NB4 (cell line): ENCODE data around the gene PCDHB6.
"Not testable (repeated sequence)": the region's sequence is repeated elsewhere in the genome, so short reads cannot be mapped to it uniquely, and the experiment has no call there.

Source experiments
- DNase-seq: peaks from one replicate; pipeline ENCODE4 v3.0.0; 2010; ENCODE audit warnings: low read depth
- H3K4me3 ChIP-seq: one replicate; pipeline ENCODE4 v1.5.1; 2011; ENCODE audit warnings: mild to moderate bottlenecking, low read depth, low read length, moderate library complexity
- MYC ChIP-seq: IDR thresholded peaks from 2 replicates; pipeline ENCODE4 v1.6.1; 2011; ENCODE audit warnings: low read depth, low read length
- POLR2A ChIP-seq: IDR thresholded peaks from 2 replicates; pipeline ENCODE4 v1.6.1; 2011; ENCODE audit warnings: mild to moderate bottlenecking; ENCODE audit not compliant: insufficient read length; ENCODE audit errors: extremely low read depth
- TF ChIP-seq, protein P1 (sequence below): IDR thresholded peaks from 2 replicates; pipeline ENCODE4 v1.6.1; 2011; ENCODE audit warnings: low read depth, low read length
- TF ChIP-seq, protein P2 (sequence below): IDR thresholded peaks from one replicate; pipeline ENCODE4 v1.5.1; 2012; ENCODE audit warnings: low read depth, low read length

Gene PCDHB6

DNA sequence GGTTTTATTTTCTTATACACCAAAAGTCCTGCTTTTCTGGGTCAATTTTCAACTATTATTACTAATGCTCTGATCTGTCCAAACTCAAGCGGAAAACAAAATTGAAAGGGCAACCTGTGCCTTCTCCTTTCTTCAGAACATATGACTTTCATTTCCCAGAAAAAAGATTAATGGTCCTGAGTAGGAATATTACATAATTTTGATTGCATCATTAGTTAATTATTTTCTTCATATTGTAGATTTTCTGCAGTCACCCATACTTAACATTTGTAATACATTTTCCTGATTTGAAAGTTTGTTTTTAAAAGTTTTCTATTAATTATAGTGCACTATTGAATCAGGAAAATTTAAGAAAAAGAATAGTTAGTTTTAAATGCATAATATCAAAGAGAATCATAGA, 26.1 kb downstream of the PCDHB6 start:
- DNase-seq = no peak
- no peak for TF ChIP-seq MYC
- TF ChIP-seq, protein P1, sequence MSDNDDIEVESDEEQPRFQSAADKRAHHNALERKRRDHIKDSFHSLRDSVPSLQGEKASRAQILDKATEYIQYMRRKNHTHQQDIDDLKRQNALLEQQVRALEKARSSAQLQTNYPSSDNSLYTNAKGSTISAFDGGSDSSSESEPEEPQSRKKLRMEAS = no peak
- no peak for TF ChIP-seq POLR2A
- TF ChIP-seq, protein P2, sequence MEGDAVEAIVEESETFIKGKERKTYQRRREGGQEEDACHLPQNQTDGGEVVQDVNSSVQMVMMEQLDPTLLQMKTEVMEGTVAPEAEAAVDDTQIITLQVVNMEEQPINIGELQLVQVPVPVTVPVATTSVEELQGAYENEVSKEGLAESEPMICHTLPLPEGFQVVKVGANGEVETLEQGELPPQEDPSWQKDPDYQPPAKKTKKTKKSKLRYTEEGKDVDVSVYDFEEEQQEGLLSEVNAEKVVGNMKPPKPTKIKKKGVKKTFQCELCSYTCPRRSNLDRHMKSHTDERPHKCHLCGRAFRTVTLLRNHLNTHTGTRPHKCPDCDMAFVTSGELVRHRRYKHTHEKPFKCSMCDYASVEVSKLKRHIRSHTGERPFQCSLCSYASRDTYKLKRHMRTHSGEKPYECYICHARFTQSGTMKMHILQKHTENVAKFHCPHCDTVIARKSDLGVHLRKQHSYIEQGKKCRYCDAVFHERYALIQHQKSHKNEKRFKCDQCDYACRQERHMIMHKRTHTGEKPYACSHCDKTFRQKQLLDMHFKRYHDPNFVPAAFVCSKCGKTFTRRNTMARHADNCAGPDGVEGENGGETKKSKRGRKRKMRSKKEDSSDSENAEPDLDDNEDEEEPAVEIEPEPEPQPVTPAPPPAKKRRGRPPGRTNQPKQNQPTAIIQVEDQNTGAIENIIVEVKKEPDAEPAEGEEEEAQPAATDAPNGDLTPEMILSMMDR = no peak
- no peak overlapping the region for H3K4me3 ChIP-seq

DNA sequence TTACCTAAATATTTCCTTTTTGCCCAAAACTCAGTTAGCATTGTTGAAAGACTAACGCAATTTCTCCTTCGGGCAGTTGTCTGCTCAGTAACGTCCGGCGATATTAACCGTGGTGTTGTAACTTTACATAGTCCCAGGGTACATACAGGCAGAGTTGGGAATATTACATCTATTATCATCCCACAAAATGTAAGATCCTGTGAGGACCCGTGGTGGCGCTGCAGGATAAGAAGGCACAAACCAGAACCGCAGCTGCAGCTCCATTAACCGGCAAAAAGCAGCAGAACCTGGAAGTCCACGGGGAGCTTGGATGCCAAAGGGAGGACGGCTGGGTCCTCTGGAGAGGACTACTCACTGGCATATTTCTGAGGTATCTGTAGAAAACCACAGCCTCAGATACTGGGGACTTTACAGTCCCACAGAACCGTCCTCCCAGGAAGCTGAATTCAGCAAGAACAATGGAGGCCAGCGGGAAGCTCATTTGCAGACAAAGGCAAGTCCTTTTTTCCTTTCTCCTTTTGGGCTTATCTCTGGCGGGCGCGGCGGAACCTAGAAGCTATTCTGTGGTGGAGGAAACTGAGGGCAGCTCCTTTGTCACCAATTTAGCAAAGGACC, 27.8 kb downstream of the PCDHB6 start, which contains the start of gene PCDHB8:
PCDHB8 (plus strand) TSS at position 214 of the 615 bp plus-strand sequence; CDS start at position 459, 245 bp downstream.
- DNase-seq, H3K4me3 ChIP-seq: not testable (repeated sequence)

DNA sequence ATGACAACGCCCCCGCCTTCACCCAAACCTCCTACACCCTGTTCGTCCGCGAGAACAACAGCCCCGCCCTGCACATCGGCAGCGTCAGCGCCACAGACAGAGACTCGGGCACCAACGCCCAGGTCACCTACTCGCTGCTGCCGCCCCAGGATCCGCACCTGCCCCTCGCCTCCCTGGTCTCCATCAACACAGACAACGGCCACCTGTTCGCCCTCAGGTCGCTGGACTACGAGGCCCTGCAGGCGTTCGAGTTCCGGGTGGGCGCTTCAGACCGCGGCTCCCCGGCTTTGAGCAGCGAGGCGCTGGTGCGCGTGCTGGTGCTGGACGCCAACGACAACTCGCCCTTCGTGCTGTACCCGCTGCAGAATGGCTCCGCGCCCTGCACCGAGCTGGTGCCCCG, 29.5 kb downstream of the PCDHB6 start:
- not testable (repeated sequence) for H3K4me3 ChIP-seq, DNase-seq

DNA sequence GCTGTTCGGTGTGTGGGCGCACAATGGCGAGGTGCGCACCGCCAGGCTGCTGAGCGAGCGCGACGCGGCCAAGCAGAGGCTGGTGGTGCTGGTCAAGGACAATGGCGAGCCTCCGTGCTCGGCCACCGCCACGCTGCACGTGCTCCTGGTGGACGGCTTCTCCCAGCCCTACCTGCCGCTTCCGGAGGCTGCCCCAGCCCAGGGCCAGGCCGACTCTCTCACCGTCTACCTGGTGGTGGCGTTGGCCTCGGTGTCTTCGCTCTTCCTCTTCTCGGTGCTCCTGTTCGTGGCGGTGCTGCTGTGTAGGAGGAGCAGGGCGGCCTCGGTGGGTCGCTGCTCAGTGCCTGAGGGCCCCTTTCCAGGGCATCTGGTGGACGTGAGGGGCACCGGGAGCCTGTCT, 30.0 kb downstream of the PCDHB6 start:
- DNase-seq = not testable (repeated sequence)

DNA sequence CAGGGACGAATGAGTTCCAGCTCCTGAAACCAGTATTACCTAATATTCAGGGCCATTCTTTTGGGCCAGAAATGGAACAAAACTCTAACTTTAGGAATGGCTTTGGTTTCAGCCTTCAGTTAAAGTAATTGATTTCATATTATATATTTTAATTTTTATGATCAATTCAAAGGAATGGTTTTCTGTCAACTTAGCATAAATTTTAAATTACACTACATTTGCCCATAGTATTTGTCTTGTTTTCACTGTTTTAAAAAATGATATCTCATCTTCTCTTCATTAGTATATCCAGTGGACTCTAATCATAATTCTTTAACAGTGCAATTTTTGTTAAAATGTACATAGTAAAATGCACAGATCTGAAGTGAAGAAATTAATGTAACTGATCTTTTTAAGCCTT, 30.5 kb downstream of the PCDHB6 start:
- H3K4me3 ChIP-seq = no peak overlapping the region
- TF ChIP-seq, protein P2 = no peak
- no peak for DNase-seq

More for the DNA sequence above, 30.0 kb downstream of the PCDHB6 start:
- H3K4me3 ChIP-seq = not testable (repeated sequence)

DNA sequence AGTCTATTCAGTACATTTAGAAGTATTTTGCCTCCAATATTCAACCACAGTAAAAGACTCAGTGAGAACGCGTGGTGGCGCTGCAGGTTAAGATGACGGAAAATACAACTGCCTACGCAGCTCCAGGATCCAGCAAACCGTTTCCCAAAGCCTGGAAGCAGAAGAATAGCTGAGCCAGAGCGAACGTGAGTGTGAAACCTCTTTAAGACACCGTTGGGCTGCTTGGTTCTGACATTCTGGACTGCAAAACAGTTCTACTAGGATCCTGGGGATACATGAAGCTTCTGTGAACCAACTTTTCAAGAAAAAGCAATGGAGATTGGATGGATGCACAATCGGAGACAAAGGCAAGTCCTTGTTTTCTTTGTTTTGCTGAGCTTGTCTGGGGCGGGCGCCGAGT, 32.4 kb downstream of the PCDHB6 start, which contains the start of gene PCDHB16:
PCDHB16 (plus strand) TSS at position 140 of the 400 bp plus-strand sequence; CDS start at position 313, 173 bp downstream.
- DNase-seq = no peak
- TF ChIP-seq POLR2A (no peak), MYC (no peak)
- TF ChIP-seq, protein P2 = no peak
- TF ChIP-seq, protein P1 = no peak

DNA sequence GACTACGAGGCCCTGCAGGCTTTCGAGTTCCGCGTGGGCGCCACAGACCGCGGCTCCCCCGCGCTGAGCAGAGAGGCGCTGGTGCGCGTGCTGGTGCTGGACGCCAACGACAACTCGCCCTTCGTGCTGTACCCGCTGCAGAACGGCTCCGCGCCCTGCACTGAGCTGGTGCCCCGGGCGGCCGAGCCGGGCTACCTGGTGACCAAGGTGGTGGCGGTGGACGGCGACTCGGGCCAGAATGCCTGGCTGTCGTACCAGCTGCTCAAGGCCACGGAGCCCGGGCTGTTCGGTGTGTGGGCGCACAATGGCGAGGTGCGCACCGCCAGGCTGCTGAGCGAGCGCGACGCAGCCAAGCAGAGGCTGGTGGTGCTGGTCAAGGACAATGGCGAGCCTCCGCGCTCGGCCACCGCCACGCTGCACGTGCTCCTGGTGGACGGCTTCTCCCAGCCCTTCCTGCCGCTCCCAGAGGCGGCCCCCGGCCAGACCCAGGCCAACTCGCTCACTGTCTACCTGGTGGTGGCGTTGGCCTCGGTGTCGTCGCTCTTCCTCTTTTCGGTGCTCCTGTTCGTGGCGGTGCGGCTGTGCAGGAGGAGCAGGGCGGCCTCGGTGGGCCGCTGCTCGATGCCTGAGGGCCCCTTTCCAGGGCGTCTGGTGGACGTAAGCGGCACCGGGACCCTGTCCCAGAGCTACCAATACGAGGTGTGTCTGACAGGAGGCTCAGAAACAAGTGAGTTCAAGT, 34.4 kb downstream of the PCDHB6 start:
- not testable (repeated sequence) for H3K4me3 ChIP-seq, DNase-seq

More for the DNA sequence above, 32.4 kb downstream of the PCDHB6 start, which contains the start of gene PCDHB16:
- H3K4me3 ChIP-seq = no peak within 1 kb of the TSS

DNA sequence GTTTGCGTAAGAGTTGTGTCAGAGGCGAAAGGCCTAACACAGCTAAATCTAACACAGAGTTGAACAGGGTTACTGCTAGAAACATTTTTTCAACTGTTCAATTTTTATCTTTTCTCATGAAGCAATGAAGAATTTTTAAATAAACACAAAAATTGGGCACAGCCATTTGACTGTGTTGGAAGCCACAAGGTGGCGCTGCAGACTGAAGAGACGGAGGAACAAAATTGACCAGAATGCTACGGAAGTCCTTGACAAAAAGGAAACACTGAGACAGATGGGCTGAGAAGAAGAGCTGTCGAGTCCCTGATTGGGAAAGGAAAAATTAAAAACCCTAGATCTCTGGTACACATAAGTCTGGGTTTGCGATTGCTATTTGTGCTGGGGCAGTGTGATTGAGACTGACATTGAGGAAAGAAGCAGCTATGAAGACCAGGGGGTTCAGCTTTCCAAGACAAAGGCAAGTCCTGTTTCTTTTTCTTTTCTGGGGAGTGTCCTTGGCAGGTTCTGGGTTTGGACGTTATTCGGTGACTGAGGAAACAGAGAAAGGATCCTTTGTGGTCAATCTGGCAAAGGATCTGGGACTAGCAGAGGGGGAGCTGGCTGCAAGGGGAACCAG, 37.1 kb downstream of the PCDHB6 start, which contains the start of gene PCDHB9:
PCDHB9 (plus strand) TSS at position 265 of the 616 bp plus-strand sequence; CDS start at position 423, 158 bp downstream.
- TF ChIP-seq POLR2A = no peak
- TF ChIP-seq, protein P2 = peak; percentile 86
- TF ChIP-seq, protein P1 = no peak
- no peak for TF ChIP-seq MYC
- DNase-seq = peak; percentile 75
- H3K4me3 ChIP-seq = peak within 1 kb of the TSS; percentile 41

DNA sequence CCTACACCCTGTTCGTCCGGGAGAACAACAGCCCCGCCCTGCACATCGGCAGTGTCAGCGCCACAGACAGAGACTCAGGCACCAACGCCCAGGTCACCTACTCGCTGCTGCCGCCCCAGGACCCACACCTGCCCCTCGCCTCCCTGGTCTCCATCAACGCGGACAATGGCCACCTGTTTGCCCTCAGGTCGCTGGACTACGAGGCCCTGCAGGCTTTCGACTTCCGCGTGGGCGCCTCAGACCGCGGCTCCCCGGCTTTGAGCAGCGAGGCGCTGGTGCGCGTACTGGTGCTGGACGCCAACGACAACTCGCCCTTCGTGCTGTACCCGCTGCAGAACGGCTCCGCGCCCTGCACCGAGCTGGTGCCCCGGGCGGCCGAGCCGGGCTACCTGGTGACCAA, 38.8 kb downstream of the PCDHB6 start:
- not testable (repeated sequence) for DNase-seq

DNA sequence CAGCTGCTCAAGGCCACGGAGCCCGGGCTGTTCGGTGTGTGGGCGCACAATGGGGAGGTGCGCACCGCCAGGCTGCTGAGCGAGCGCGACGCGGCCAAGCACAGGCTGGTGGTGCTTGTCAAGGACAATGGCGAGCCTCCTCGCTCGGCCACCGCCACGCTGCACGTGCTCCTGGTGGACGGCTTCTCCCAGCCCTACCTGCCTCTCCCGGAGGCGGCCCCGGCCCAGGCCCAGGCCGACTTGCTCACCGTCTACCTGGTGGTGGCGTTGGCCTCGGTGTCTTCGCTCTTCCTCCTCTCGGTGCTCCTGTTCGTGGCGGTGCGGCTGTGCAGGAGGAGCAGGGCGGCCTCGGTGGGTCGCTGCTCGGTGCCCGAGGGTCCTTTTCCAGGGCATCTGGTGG, 39.3 kb downstream of the PCDHB6 start:
- not testable (repeated sequence) for DNase-seq, H3K4me3 ChIP-seq

More for the DNA sequence above, 38.8 kb downstream of the PCDHB6 start:
- H3K4me3 ChIP-seq = not testable (repeated sequence)
